GM18502 (cell line): ENCODE measurements around the gene C20orf144.

Experiments
- ATAC-seq: cut with Tn5 transposase; IDR thresholded peaks from one replicate; pipeline ENCODE4 v1.9.1; 2021; ENCODE audit warnings: mild to moderate bottlenecking; ENCODE audit not compliant: unreplicated experiment, poor library complexity

C20orf144 gene

GRCh38 chr20:33674294-33675135 lies 12.4 kb downstream of the C20orf144 start, which contains the start of gene NECAB3:
Gene NECAB3 (minus strand): TSS chr20:33674428. CDS start chr20:33674352, 76 bp downstream.
- ATAC-seq = peak; percentile 76

- ATAC-seq = no peak
Measured at GRCh38 chr20:33675136-33675959, 13.2 kb downstream of the C20orf144 start.

- no peak for ATAC-seq
Measured at GRCh38 chr20:33676121-33676520, 14.0 kb downstream of the C20orf144 start.

GRCh38 chr20:33676652-33677645 lies 14.8 kb downstream of the C20orf144 start:
- no peak for ATAC-seq

GRCh38 chr20:33677991-33678702 lies 16.0 kb downstream of the C20orf144 start:
- ATAC-seq = no peak

- ATAC-seq = no peak
Measured at GRCh38 chr20:33679758-33680485, 17.8 kb downstream of the C20orf144 start.

- ATAC-seq = no peak
Measured at GRCh38 chr20:33680686-33681085, 18.6 kb downstream of the C20orf144 start.

- ATAC-seq = no peak
Measured at GRCh38 chr20:33681288-33681687, 19.2 kb downstream of the C20orf144 start.

GRCh38 chr20:33681728-33682353 lies 19.7 kb downstream of the C20orf144 start:
- no peak for ATAC-seq

- no peak for ATAC-seq
Measured at GRCh38 chr20:33684533-33685327, 22.6 kb downstream of the C20orf144 start.

GRCh38 chr20:33685328-33686099 lies 23.4 kb downstream of the C20orf144 start:
- ATAC-seq = peak; percentile 40

- peak; percentile 86 for ATAC-seq
Measured at GRCh38 chr20:33686100-33686983, 24.2 kb downstream of the C20orf144 start, which contains the start of gene E2F1. Gene E2F1 (minus strand): TSS chr20:33686385. CDS start chr20:33686264, 121 bp downstream.

- no peak for ATAC-seq
Measured at GRCh38 chr20:33686984-33687366, 24.8 kb downstream of the C20orf144 start.

- no peak for ATAC-seq
Measured at GRCh38 chr20:33687370-33687915, 25.3 kb downstream of the C20orf144 start.
